Measurements from ENCODE around the gene STK32B. TPM values are rescaled to one million over a fixed set of nuclear protein-coding genes. Genes with fewer than 3 reads are reported as not detected.
"Not testable (repeated sequence)": the region's sequence is repeated elsewhere in the genome, so short reads cannot be mapped to it uniquely, and the experiment has no call there.

STK32B gene
- total RNA-seq, 2 donors from 2014 or later, result not detected

- H3K4me3 Mint-ChIP-seq, result no peak overlapping the region
- H3K9me3 Mint-ChIP-seq, result peaks cover 5% of the 10 kb centered on the region
- no peaks in the 10 kb centered on the region for H3K4me1 Mint-ChIP-seq
- no peaks in the 10 kb centered on the region for H3K36me3 Mint-ChIP-seq (ENCODE audit: low read depth)
- H3K27me3 Mint-ChIP-seq, result peaks cover 18% of the 10 kb centered on the region
- ATAC-seq (replicated peaks), result no peak
- H3K27ac Mint-ChIP-seq, result no peak overlapping the region
These were observed 369.0 kb downstream of the STK32B start for GRCh38 chr4:5420266-5420665.

DNA sequence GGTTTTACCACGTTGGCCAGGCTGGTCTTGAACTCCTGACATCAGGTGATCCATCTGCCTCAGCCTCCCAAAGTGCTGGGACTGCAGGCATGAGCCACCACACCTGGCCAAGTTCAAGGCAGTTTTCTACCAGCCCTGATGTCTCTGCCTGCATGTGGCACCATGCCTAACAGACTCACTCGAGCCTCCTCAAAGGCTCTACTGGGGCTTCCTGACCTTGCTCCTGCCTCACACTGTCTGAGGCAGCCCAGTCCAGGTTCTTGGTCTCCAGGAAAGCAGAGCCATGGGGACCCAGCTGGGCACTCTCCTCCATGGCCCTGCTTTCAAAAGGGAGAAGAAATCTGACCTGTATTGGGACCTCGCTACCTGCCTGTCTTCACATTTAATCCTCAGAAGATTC lies 370.1 kb downstream of the STK32B start:
- H3K4me3 Mint-ChIP-seq, result no peak overlapping the region
- no peaks in the 10 kb centered on the region for H3K4me1 Mint-ChIP-seq
- no peak overlapping the region for H3K27ac Mint-ChIP-seq
- H3K36me3 Mint-ChIP-seq (ENCODE audit: low read depth), result no peaks in the 10 kb centered on the region
- no peak for ATAC-seq (replicated peaks)
- H3K27me3 Mint-ChIP-seq, result peaks cover 18% of the 10 kb centered on the region
- peaks cover 5% of the 10 kb centered on the region for H3K9me3 Mint-ChIP-seq

DNA sequence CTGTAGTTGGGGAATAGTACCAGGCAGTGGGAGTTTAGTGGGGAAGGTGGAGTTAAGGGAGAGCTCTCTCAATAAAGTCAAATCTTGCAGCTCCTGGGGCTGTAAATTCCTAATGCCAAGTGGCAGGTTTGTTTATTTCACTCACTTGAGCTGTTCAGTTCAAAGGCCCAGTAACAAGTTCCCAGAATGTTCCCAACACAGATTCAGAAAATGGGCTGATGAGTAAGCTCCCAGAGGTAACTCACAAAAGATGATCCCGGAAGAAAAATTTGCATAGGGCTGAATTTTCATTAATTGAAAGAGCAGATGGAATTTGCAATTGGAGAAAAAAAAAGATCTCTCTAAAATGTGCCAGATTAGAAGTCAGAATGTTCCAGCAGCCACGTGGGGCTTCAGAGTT lies 370.9 kb downstream of the STK32B start:
- no peaks in the 10 kb centered on the region for H3K36me3 Mint-ChIP-seq (ENCODE audit: low read depth)
- no peak overlapping the region for H3K4me3 Mint-ChIP-seq

GRCh38 chr4:5423670-5424069 lies 372.4 kb downstream of the STK32B start:
- ATAC-seq (replicated peaks), result no peak
- Mint-ChIP-seq H3K4me3 (no peak overlapping the region), H3K4me1 (no peaks in the 10 kb centered on the region), H3K27ac (no peak overlapping the region), H3K9me3 (no peaks in the 10 kb centered on the region), H3K27me3 (peaks cover 22% of the 10 kb centered on the region), H3K36me3 (ENCODE audit: low read depth) (no peaks in the 10 kb centered on the region)

More for the DNA sequence above, 370.9 kb downstream of the STK32B start:
- ATAC-seq (replicated peaks), result no peak
- H3K27me3 Mint-ChIP-seq, result peaks cover 18% of the 10 kb centered on the region
- no peak overlapping the region for H3K27ac Mint-ChIP-seq
- peaks cover 3% of the 10 kb centered on the region for H3K9me3 Mint-ChIP-seq
- H3K4me1 Mint-ChIP-seq, result no peaks in the 10 kb centered on the region

GRCh38 chr4:5424211-5424610 lies 372.9 kb downstream of the STK32B start:
- Mint-ChIP-seq H3K36me3 (ENCODE audit: low read depth) (no peaks in the 10 kb centered on the region), H3K4me1 (no peaks in the 10 kb centered on the region), H3K9me3 (no peaks in the 10 kb centered on the region), H3K27ac (no peak overlapping the region), H3K27me3 (peaks cover 24% of the 10 kb centered on the region), H3K4me3 (no peak overlapping the region)
- ATAC-seq (replicated peaks), result no peak

- Mint-ChIP-seq H3K4me1 (no peaks in the 10 kb centered on the region), H3K4me3 (no peak overlapping the region), H3K36me3 (ENCODE audit: low read depth) (no peaks in the 10 kb centered on the region), H3K27ac (no peak overlapping the region), H3K9me3 (no peaks in the 10 kb centered on the region), H3K27me3 (peaks cover 24% of the 10 kb centered on the region)
- ATAC-seq (replicated peaks), result no peak
These were observed 373.6 kb downstream of the STK32B start for GRCh38 chr4:5424901-5425300.

- H3K9me3 Mint-ChIP-seq, result peaks cover 8% of the 10 kb centered on the region
- no peak for ATAC-seq (replicated peaks)
- H3K4me1 Mint-ChIP-seq, result no peaks in the 10 kb centered on the region
- H3K36me3 Mint-ChIP-seq (ENCODE audit: low read depth), result no peaks in the 10 kb centered on the region
- no peak overlapping the region for H3K4me3 Mint-ChIP-seq
- H3K27me3 Mint-ChIP-seq, result peaks cover 17% of the 10 kb centered on the region
- H3K27ac Mint-ChIP-seq, result no peak overlapping the region
These were observed 378.5 kb downstream of the STK32B start for GRCh38 chr4:5429747-5430146.

- peaks cover 14% of the 10 kb centered on the region for H3K9me3 Mint-ChIP-seq
- H3K27me3 Mint-ChIP-seq, result peaks cover 23% of the 10 kb centered on the region
- no peak overlapping the region for H3K27ac Mint-ChIP-seq
- H3K36me3 Mint-ChIP-seq (ENCODE audit: low read depth), result no peaks in the 10 kb centered on the region
- no peaks in the 10 kb centered on the region for H3K4me1 Mint-ChIP-seq
- ATAC-seq (replicated peaks), result no peak
- no peak overlapping the region for H3K4me3 Mint-ChIP-seq
These were observed 381.9 kb downstream of the STK32B start for GRCh38 chr4:5433196-5433595.

DNA sequence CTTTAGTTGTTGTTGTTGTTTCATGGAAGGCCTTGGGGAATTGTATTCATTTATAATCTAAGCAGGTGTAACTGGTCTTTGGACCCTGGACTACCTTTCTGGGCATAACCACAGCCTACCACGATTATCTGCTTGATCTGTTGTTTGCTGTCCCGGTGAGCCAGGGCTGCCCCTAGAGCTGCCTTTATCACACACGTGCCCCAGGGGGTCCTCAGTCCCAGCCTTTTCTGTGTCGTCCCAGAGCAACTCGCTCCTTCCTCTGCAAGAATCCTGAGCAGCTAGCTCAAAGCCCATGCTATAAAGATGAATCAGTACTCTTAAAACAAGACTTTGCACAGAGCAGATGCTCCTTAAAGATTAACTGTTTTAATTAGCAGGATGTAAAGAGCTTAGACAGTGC lies 383.9 kb downstream of the STK32B start:
- H3K4me3 Mint-ChIP-seq, result no peak overlapping the region
- H3K9me3 Mint-ChIP-seq, result peaks cover 16% of the 10 kb centered on the region
- no peak overlapping the region for H3K27ac Mint-ChIP-seq
- H3K4me1 Mint-ChIP-seq, result no peaks in the 10 kb centered on the region
- no peak for ATAC-seq (replicated peaks)
- H3K27me3 Mint-ChIP-seq, result peaks cover 18% of the 10 kb centered on the region
- no peaks in the 10 kb centered on the region for H3K36me3 Mint-ChIP-seq (ENCODE audit: low read depth)

DNA sequence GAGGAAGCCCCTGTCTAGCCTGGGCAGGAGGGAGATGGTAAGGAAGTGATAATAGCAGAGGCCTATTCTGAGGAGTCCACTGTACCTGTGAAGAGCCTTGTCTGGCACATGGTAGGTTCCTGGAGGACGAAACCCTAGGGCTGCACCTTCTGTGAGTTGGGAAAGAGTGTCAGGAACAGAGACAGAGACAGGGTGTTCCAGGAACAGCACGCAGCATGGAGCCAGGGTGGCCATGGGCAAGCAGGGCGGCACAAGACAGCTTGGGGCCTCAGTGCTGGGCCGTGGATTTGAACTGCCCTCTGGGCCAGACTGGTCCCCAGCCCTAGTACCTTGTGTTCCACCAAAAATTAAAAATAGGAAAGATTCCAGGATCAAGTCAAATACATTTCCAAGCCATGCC lies 384.5 kb downstream of the STK32B start:
- H3K36me3 Mint-ChIP-seq (ENCODE audit: low read depth), result no peaks in the 10 kb centered on the region

GRCh38 chr4:5443976-5444802 lies 392.9 kb downstream of the STK32B start:
- not testable (repeated sequence) for H3K4me1 Mint-ChIP-seq; H3K36me3 Mint-ChIP-seq (ENCODE audit: low read depth); H3K27me3 Mint-ChIP-seq; H3K9me3 Mint-ChIP-seq; H3K4me3 Mint-ChIP-seq; H3K27ac Mint-ChIP-seq; ATAC-seq (replicated peaks)

More for the DNA sequence above, 384.5 kb downstream of the STK32B start:
- peaks cover 18% of the 10 kb centered on the region for H3K27me3 Mint-ChIP-seq
- no peak for ATAC-seq (replicated peaks)
- no peak overlapping the region for H3K27ac Mint-ChIP-seq
- peaks cover 14% of the 10 kb centered on the region for H3K9me3 Mint-ChIP-seq
- H3K4me3 Mint-ChIP-seq, result no peak overlapping the region
- H3K4me1 Mint-ChIP-seq, result no peaks in the 10 kb centered on the region

GRCh38 chr4:5444918-5445517 lies 393.7 kb downstream of the STK32B start:
- no peak for ATAC-seq (replicated peaks)
- Mint-ChIP-seq H3K9me3 (no peaks in the 10 kb centered on the region), H3K27me3 (no peaks in the 10 kb centered on the region), H3K4me1 (no peaks in the 10 kb centered on the region), H3K4me3 (no peak overlapping the region), H3K36me3 (ENCODE audit: low read depth) (no peaks in the 10 kb centered on the region), H3K27ac (no peak overlapping the region)

DNA sequence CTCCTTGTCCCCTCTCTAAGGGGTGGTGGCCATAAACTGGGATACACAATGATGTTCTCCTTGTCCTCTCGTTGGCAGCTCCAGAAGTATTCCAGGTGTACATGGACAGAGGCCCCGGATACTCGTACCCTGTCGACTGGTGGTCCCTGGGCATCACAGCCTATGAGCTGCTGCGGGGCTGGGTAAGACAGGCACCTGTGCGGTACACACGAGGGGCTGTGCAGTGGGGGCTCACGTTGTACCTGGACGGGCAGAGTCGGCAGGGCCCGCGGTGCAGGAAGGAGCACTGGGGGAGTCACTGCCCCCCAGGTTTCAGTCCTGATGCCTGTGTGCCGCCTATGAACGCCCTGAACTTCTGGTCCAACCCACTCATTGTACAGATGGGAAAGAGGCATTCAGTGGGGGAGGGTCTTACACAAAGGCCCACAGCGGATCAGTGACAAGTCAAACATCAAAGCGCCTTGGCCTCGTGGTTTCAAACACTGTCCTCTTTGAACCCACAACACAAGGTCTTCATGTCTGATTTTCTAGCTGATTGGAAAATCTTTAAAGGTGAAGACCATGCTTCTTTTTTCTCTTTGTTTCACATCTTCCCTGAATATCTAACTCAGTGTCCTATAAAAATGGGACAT lies 395.4 kb downstream of the STK32B start:
- ATAC-seq (replicated peaks), result no peak
- no peak overlapping the region for H3K4me3 Mint-ChIP-seq
- H3K27ac Mint-ChIP-seq, result no peak overlapping the region
- H3K9me3 Mint-ChIP-seq, result no peaks in the 10 kb centered on the region
- peaks cover 3% of the 10 kb centered on the region for H3K27me3 Mint-ChIP-seq
- H3K4me1 Mint-ChIP-seq, result no peaks in the 10 kb centered on the region
- no peaks in the 10 kb centered on the region for H3K36me3 Mint-ChIP-seq (ENCODE audit: low read depth)

DNA sequence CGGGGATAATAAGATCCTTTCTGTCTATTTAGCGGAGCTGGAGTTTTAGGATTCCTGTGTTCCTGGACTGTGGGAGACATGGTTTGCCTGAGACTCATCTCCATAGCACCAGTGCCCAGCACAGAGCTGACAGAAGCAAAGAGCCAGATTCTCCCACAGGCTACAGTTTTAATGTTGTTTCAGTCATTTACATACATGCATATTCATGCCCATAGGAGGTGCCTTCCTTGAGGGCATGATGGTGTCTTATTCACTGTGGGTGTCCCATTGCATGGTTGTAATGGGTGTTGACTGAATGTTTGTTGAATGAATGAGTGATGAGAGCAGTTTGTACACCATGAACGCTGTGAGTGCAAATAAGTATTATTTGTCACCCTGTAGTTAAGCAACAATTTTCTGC lies 396.5 kb downstream of the STK32B start:
- Mint-ChIP-seq H3K4me3 (no peak overlapping the region), H3K36me3 (ENCODE audit: low read depth) (no peaks in the 10 kb centered on the region), H3K27ac (no peak overlapping the region), H3K9me3 (no peaks in the 10 kb centered on the region), H3K27me3 (peaks cover 3% of the 10 kb centered on the region), H3K4me1 (no peaks in the 10 kb centered on the region)
- ATAC-seq (replicated peaks), result no peak

- no peaks in the 10 kb centered on the region for H3K9me3 Mint-ChIP-seq
- no peak for ATAC-seq (replicated peaks)
- H3K36me3 Mint-ChIP-seq (ENCODE audit: low read depth), result no peaks in the 10 kb centered on the region
- H3K4me3 Mint-ChIP-seq, result no peak overlapping the region
- no peaks in the 10 kb centered on the region for H3K4me1 Mint-ChIP-seq
- H3K27me3 Mint-ChIP-seq, result peaks cover 3% of the 10 kb centered on the region
- H3K27ac Mint-ChIP-seq, result no peak overlapping the region
These were observed 396.9 kb downstream of the STK32B start for GRCh38 chr4:5448221-5448620.

Measured in activated T-helper 17 cell treated with anti-CD3 and anti-CD28 coated beads, Interleukin-2, amount 50 U/mL, for 72 hours (primary cell).